OCI-LY7 (cell line): ENCODE data around the gene SPAG4. TPM values are rescaled to one million over a fixed set of nuclear protein-coding genes. Genes with fewer than 3 reads are reported as not detected.

Experiments
- BruUV-seq: library from RNA; stranded (reverse); fragments of 400-500 nt; replicated peaks from 2 replicates; lab custom pipeline; 2021; lab: Mats Ljungman, UMichigan
- CTCF ChIA-PET: fragments of 300-600 bp; sonication (Branson Sonifier 250); formaldehyde crosslinking; loops from one replicate; lab custom pipeline; 2022; ENCODE audit warnings: antibody characterized with exemption; ENCODE audit not compliant: unreplicated experiment; lab: Charles Lee
- POLR2A ChIA-PET: fragments of 300-600 bp; sonication (Branson Sonifier 250); formaldehyde crosslinking; loops from one replicate; lab custom pipeline; 2022; ENCODE audit warnings: antibody characterized with exemption; lab: Charles Lee
- DNase-seq: peaks from one replicate; pipeline ENCODE4 v3.0.0-alpha.2; 2015; ENCODE audit warnings: low spot score
- H2AFZ ChIP-seq: fragments of 200-600 bp; sonication (generic), shearing (Covaris generic); 2 replicates; pipeline ENCODE4 v1.6.1; 2014; ENCODE audit warnings: mild to moderate bottlenecking, antibody characterized with exemption, low read length, moderate library complexity
- H3K27ac ChIP-seq: fragments of 200-600 bp; sonication (generic); 2 replicates; pipeline ENCODE4 v1.5.1; 2014; ENCODE audit warnings: mixed run types, low read depth, mild to moderate bottlenecking, moderate library complexity, low read length, inconsistent platforms; ENCODE audit not compliant: poor library complexity, severe bottlenecking
- H3K36me3 ChIP-seq: fragments of 200-600 bp; sonication (generic); 2 replicates; pipeline ENCODE4 v1.6.1; 2014; ENCODE audit warnings: mild to moderate bottlenecking, antibody characterized with exemption, low read length, moderate library complexity, mixed read lengths; ENCODE audit not compliant: insufficient read depth
- H3K4me1 ChIP-seq: fragments of 200-600 bp; sonication (generic); 2 replicates; pipeline ENCODE4 v1.5.1; 2014; ENCODE audit warnings: mild to moderate bottlenecking, low read length; ENCODE audit not compliant: insufficient read depth, poor library complexity, severe bottlenecking
- H3K4me2 ChIP-seq: fragments of 200-600 bp; sonication (generic); 2 replicates; pipeline ENCODE4 v1.6.1; 2014; ENCODE audit warnings: mild to moderate bottlenecking, low read length
- H3K4me3 ChIP-seq: fragments of 200-600 bp; sonication (generic); 2 replicates; pipeline ENCODE4 v1.5.1; 2014; ENCODE audit warnings: mild to moderate bottlenecking, low read depth, low read length; ENCODE audit not compliant: poor library complexity, severe bottlenecking
- H3K79me2 ChIP-seq: fragments of 200-600 bp; sonication (generic); 2 replicates; pipeline ENCODE4 v1.6.1; 2016; ENCODE audit warnings: low read depth, mild to moderate bottlenecking, low read length, moderate library complexity, mixed read lengths; ENCODE audit not compliant: insufficient read depth
- H3K9me2 ChIP-seq: fragments of 200-600 bp; sonication (generic); 2 replicates; pipeline ENCODE4 v1.6.1; 2016; ENCODE audit warnings: mild to moderate bottlenecking, low read length, mixed read lengths; ENCODE audit not compliant: insufficient read depth
- H3K9me3 ChIP-seq: fragments of 200-600 bp; sonication (generic); 2 replicates; pipeline ENCODE4 v1.6.1; 2014; ENCODE audit warnings: mild to moderate bottlenecking, mixed run types, low read length, mixed read lengths
- H4K20me1 ChIP-seq: fragments of 200-600 bp; sonication (generic); 2 replicates; pipeline ENCODE4 v1.6.1; 2014; ENCODE audit warnings: mild to moderate bottlenecking, antibody characterized with exemption, low read length, moderate library complexity, mixed read lengths; ENCODE audit not compliant: insufficient read depth
- CTCF ChIP-seq: fragments of 200-600 bp; sonication (generic); conservative IDR thresholded peaks from 2 replicates; pipeline ENCODE4 v1.5.1; 2014; ENCODE audit warnings: mild to moderate bottlenecking, antibody characterized with exemption, low read length, moderate library complexity, mixed read lengths
- EZH2phosphoT487 ChIP-seq: fragments of 200-600 bp; sonication (generic); IDR thresholded peaks from 2 replicates; pipeline ENCODE4 v1.6.1; 2018; ENCODE audit warnings: low read depth, borderline replicate concordance, mild to moderate bottlenecking, mixed run types, antibody characterized with exemption, low read length, moderate library complexity, mixed read lengths
- intact Hi-C: fragments of 100-400 bp; cut with micrococcal nuclease; formaldehyde crosslinking; loops from one replicate; pipeline ENCODE4 v1.10.0; 2022; ENCODE audit not compliant: unreplicated experiment
- total RNA-seq, 2 experiments: library from RNA; depleted of rRNA in 1 of 2; stranded (reverse); fragments of >200 nt in 1 of 2; shearing (Covaris generic) in 1 of 2; gene quantifications; 2 replicates each; pipeline ENCODE4 v1.2.3, GENCODE V29; 2014 to 2022

The SPAG4 gene
- total RNA-seq, 2 experiments from 2014 or later = 24.7 to 64.2 TPM

DNA sequence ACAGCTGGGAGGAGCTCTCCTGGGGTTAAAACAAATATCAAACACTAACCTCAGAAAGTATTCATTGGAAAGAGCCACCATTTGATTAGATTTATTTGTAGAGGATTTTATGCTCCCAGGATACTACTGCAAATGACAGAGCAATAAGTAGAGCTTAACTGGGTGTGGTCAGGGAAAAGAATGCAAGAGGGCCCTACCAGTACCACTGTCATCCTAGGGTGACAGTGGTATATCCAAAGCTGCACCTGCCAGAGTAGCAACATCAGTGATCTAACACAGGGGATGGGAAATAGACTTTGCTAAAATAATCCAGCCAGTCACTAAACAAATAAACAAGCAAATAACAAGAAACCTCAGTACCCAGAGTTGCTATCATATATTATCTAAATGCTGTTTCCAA, 44.1 kb upstream of the SPAG4 start:
- Histone ChIP-seq H2AFZ (no peak overlapping the region), H3K4me3 (no peak overlapping the region), H3K36me3 (no peaks in the 10 kb centered on the region), H3K4me1 (peaks cover 4% of the 10 kb centered on the region), H3K4me2 (no peak overlapping the region), H4K20me1 (no peaks in the 10 kb centered on the region), H3K79me2 (no peaks in the 10 kb centered on the region), H3K9me3 (peaks cover 5% of the 10 kb centered on the region; the same call in 1 of the 2 replicates), H3K27ac (no peak overlapping the region), H3K9me2 (no peaks in the 10 kb centered on the region)
- DNase-seq = no peak
- TF ChIP-seq EZH2phosphoT487 (no peak), CTCF (no peak)
- no TSS peak for BruUV-seq
- CTCF ChIA-PET = no interaction called here
- intact Hi-C loops = no loop called here
- POLR2A ChIA-PET = interaction anchor here (0.6 kb wide), 2 partner anchors 10 to 109 kb away, joined by 3 to 9 read pairs; no protein-coding TSS in a partner anchor

DNA sequence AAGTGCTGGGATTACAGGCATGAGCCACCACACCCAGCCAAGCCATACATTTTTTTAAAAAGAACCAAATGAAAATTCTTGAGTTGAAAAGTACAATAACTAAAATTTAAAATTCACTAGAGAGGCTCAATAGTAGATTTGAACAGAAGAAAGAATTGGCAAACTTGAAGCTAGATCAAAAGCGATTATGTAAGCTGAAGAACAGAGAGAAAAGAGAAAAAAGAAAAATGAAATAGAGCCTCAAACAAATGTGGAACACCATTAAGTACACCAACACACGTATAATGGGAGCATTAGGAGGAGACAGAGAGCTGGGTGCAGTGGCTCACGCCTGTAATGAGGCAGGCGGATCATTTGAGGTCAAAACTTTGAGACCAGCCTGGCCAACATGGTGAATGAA, 42.8 kb upstream of the SPAG4 start:
- H3K9me3 ChIP-seq = peaks cover 5% of the 10 kb centered on the region; the same call in 1 of the 2 replicates

More for the DNA sequence above, 42.8 kb upstream of the SPAG4 start:
- ChIA-PET POLR2A (interaction anchor here (0.7 kb wide), 1 partner anchor 388 kb away, joined by 3 read pairs; no protein-coding TSS in a partner anchor), CTCF (no interaction called here)
- Histone ChIP-seq H3K79me2 (no peaks in the 10 kb centered on the region), H2AFZ (no peak overlapping the region), H3K27ac (no peak overlapping the region), H3K9me2 (no peaks in the 10 kb centered on the region), H3K4me1 (peaks cover 4% of the 10 kb centered on the region), H3K36me3 (no peaks in the 10 kb centered on the region), H3K4me2 (no peak overlapping the region), H3K4me3 (no peak overlapping the region), H4K20me1 (no peaks in the 10 kb centered on the region)
- intact Hi-C loops = no loop called here
- TF ChIP-seq CTCF = no peak
- no peak for TF ChIP-seq EZH2phosphoT487
- BruUV-seq = no TSS peak
- DNase-seq = no peak
